NCI-H1694 treated with DMSO at 0.1 percent for 48 hours (cell line): Measurements from ENCODE around the gene RFTN1.

Experiments used
- DNase-seq: peaks from one replicate; lab custom pipeline; 2025; lab: John Stamatoyannopoulos, UW

Gene RFTN1

DNA sequence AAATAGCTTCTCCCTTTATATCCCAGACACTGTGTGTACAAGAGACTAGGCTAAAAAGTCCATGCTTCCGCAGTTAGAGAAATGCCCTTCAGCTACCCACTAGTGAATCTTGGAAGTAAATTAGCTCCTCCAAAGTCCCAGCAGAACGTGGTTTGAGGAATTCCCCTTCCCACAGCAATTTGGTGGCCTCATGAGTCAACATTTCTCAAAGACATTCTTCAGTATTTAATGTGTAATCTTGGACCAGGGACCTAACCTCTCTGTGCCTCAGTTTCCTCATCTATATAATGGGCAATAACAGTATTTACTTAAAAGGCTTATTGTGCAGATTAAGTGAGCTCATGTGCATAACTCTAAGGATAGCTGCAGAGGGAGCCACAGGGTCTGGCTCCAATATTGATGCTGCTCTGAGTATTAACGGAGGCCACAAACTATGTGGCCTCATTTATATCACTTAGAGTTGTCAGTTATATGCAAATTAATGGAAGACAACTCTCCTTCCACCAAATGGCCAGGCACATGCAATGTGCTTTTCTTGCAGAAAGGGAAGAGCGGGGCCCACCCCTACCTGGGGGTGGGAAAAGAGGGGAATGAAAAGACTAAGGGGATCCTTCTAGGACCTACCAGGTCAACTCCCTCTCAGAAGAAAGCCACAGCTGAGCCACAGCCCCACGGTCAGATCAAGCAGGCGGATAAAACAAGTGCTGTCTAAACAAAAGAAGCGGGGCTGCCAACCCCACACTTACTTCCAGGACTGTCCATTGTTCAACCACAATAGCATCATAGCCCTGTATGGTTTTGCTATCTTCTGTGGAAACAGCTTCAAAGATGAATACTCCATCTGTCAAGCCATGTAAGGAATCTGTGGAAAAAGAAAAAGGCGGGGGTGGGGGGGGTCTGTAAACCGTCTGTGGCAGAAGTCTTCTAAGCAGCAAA is 156.0 kb downstream of the RFTN1 start:
- no peak for DNase-seq

DNA sequence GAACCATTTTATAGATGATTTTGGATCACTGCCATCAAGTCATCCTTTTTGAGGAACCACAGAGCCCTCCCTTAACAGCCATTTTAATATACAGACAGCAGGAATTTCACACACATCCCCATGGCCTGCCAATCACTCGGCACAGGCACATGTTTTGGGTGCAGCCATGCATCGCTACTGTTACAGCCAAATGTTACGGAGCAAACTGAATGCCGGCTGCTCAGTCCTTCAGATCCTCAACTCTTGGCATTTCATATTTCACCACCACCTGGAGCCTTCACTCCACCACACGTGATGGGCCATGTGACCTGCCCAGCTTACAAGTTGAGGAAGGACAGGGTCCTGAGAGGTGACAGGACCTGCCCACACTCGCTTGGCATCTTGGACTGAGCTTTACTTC is 157.7 kb downstream of the RFTN1 start:
- DNase-seq = peak; percentile 4

DNA sequence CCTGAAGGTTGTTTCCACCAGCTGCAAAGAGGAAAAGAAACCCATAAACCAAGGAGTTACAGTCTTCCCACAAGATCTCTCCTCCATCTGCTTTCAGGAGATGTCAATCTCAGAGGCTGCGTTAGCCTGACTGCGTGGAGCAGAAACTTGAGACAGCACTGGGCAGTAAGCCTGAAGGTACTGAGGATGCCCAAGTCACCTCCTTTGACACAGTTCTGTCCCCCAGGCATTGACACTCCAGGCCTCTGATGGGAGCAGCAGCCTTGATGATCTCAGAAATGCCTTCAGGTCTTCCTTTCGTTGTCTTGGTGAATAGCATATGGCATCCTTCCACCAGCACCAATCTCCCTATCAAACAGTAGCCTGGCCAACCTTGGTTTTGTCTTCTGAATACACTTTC is 159.2 kb downstream of the RFTN1 start:
- DNase-seq = no peak

DNA sequence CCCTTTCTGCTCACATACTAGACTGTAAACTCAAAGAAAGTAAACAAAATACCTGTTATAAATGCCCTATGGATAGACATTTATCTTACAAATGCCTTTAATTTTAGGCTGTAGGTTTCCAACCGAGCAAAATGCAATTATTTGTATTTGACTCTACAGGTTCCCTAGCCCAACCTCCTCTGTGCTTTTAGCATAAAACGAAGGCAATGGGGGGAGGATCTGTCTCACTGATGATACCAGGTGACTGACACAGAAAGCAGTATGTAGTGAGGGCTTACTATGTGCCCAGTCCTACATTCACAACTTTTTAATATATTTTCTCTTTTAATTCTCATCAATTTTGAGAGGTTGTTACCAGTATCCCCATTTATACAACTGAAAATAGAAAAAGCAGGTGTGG is 161.1 kb downstream of the RFTN1 start:
- no peak for DNase-seq

DNA sequence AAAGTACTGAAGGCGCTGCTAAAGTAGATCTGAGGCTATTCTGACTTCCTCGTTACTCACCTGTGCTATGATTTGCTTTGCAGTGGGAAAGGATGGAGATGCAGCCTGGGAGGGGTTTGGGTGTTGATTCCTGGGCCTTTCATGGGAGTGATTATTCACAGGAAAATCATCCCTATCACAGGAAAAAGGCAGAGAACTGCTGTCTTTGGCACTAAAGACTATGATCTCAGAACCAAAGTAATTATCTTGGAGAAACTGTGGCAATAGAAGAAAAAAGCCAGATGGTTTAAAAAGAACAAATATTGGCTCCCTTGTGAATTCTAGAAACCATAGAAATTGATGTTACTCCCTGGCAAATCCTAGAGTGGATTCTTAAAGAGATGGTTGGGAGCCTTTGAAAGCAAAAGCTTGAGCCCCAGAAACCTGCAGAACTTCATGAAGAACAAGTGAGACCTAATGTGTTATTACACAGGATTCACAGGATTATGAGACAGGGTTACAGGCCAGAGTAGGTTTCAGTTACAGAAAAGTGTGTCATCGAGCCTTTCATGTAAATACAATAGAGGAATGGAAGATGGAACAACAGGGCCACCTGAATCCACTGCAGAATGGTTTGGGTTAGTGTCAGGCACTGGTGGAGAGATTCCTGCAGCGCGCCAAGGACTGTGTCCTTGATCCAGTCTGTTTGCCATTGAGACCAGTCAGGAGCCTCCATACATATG is 162.7 kb downstream of the RFTN1 start:
- no peak for DNase-seq

DNA sequence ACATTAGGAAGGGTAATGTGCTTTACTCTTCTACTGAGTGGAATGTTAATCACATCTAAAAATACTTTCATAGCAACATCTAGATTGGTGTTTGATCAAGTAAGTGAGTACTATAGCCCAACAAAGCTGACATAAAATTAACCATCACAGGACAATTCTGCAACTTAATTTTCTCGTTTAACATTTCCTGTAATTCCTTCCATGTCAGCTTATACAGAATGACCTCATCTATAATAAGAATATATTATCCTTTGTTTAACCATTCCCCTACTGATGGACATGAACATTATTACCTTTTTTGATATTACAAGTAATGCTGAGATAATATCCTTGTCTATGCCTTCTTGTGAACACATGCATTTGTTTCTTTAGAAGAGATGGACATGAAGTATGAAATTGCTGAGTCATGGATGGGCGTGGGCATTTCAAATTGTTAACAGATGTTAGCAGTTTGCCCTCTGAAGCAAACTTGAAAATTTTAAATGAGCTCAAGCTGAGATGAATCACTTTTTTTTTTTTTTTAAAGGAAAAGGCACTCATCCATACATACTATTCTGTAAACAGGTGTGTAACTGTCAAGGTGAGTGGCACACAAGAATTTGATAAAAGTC is 163.4 kb downstream of the RFTN1 start:
- no peak for DNase-seq

DNA sequence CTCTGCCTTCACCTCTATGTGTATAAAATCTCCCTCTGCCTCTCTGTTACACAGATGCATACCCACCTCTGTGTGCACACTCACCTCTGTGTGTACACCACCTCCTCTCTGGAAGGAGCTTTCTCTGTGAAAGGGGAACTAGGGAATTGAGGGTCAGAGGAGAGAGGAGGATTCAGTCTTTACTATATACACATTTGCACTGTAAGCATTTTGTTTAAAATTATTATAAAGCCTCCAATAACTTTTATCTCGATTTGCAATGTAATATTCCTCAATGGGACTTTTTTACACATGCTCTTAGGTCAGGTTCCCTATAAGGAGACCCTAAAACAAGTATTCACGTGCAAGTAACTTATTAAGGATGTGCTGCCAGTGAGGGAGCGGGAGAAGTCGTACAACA is 166.0 kb downstream of the RFTN1 start:
- DNase-seq = no peak

DNA sequence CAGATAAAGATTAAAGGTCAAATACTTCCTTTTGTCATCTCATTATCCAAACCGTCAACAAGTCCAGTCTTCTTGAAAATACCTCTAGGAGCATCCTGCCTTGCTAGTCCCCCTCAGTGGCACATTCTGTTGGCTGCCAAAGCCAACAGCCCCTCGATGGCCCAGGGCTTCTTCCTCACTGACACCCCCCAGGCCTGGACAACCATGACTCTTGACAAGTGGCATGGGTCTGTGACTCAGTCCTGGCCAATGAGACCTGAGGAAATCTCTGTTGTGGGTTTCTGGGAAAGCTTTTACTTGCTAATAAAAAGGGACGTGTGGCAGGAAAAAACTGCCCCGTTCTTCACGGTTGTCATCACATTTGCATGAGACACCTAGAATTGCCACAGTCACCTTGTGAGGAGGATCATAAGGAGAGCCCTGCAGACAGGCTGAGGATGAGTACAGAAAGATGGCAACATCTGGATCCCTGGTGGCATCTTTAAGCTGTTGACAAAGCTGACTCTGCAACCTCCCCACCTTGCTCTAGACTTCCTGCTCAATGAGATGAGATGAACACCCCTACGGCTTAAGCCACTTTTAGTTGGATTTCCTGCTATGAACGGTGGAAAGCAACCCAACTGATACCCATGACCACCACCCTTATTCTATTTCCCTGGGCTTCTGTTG is 167.0 kb downstream of the RFTN1 start:
- DNase-seq = no peak

DNA sequence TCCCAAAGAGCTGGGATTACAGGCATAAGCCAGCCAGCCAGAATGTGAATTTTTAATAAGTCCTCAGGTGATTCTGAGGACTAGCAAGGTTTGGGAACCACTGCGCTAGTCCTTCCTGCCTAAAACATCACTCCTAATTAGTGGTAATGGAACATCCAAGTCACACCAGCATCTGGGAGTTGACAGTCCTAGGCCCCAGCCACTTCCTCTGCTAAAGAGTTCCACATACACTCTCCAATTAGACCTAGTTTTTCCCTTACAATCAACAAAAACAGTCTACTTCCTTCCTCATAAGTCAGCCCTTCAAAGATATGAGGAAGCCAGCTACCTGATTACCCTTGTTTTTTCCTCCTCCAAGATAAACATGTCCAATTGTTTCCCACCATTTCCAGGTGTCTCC is 170.4 kb downstream of the RFTN1 start:
- no peak for DNase-seq

DNA sequence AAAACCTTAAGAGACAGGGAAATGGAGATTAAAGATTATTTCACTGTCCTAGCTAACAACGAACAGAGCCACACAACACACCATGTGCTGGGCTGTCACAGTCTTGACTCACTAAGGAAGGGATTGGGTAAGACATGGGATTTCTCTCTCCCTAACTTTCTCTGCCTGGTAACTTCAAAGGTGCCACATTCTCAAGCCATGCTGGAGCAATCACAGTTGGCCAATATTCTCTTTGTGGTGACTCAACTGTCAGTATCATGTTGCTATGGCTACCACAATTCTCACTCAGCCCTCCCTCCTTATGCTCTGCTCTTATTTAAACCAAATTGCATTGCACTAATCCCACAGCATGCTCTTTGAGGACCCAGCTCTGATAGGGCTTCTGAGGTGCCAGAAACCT is 174.5 kb downstream of the RFTN1 start:
- no peak for DNase-seq

DNA sequence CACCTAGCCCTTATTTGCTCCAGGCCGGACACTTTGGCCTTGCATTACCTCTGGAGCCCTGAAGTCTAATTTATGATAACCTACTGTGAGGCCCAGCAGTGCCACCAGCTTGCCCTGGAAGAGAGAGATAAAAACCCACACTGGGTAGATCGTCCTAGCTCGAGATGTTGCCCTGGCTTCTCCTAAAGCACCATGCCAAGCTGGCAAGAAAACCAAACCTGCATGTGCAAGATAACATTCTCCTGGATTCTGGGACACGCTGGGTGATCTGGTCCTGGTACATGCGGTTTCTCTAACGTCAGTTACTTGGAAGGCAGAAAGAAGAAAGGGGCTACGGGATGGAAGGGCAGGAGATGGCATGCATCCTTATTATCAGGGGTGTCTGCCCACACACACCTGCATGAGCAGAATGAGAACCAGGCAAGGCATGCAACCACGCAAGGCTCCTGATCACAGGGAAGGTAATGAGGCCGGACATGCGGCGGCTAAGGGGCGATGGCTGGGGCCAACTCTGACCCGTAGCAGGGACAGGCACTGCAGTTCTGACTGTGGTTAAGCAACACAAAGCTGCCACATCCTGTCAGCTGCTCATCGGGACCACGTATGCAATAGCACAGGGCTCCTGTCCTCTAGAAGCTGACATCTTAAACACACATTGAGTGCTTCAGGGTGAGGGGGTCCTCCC is 175.5 kb downstream of the RFTN1 start:
- DNase-seq = no peak

DNA sequence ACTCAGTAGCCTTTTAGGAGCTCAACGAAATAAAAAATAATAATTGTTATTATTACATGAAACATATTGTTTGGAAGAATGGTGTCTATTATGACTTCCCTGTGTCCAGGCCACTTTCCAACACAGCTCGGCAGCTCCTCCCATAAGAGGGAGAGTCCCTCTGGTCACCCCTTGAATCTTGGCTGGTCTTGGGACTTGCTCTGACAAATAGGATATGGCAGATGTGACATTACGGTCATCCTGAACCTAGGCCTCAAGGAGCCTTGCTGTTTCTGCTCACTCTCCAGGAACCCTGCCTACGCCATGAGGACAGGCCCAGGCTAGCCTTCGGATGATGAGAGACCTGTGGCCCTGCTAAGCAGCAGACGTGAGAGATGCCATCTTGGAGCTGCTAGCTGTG is 176.7 kb downstream of the RFTN1 start:
- DNase-seq = no peak

DNA sequence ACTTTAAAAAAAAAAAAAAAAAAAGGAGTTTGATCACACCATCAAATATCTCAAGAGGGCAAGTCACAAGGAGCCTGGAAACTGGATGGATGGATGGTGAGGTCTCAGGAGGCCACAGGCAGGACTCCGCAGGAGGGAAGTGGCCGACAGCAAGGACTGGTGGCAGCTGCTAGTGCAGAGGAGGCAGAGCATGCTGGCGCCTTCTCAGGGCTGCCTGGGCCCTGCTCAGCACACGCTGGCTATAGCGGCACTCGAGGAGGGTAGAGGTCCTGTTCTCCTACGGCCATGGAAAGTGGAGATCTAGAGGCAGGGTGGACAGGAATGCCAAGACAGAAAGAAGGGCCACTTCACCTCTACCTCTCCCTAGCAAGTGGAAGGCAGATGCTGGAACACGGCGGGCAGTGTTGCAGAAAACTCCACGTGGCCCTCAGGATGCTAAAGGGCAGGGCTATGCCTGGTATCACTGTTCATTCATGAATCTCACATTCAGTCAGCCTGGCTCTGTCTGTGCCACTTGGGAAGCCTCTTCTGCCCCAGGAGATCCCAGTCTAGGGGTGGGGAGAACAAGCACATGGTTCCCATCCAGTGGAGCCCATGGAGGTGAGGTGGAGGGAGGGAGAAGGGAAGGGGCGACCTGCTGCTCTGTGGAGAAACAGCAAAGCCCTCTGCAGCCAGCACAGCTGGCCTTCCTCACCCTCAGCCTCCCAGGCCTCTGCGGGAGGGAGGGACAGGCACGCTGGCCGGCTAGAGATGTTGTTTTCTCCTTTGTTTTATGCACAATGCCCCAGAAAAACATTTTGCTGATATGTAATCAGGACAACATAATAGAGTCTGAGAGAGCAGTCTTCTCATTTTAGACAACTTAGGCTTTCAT is 177.5 kb downstream of the RFTN1 start:
- no peak for DNase-seq

DNA sequence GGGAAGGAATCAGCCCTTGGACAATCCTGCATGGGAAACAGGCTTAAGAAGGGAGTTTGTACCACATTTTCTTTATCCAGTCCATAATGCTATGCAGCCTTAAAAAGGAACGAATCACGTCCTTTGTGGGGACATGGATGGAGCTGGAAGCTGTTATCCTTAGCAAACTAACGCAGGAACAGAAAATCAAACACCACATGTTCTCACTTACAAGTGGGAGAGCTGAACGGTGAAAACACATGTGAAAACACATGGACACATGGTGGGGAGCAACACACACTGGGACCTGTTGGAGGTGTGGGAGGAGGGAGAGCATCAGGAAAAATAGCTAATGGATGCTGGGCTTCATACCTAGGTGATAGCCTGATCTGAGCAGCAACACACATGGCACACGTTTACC is 178.2 kb downstream of the RFTN1 start:
- no peak for DNase-seq

DNA sequence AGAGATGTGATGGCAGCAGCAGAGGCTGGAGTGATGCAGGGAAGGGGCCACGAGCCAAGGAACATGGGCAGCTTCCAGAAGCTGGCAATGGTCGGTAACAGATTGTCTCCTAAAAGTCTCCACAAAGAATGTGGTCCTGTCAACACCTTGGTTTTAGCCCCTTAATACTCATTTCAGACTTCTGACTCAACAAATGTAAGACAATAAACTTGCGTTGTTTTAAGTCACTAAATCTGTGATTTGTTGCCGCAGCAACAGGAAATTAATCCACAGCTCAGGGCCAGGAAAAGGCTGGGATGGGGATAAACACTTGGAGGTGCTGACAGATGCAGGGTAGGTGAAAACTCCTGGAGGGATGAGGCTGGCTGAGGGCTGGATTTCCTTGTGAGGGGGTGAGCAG is 178.6 kb downstream of the RFTN1 start:
- DNase-seq = no peak

DNA sequence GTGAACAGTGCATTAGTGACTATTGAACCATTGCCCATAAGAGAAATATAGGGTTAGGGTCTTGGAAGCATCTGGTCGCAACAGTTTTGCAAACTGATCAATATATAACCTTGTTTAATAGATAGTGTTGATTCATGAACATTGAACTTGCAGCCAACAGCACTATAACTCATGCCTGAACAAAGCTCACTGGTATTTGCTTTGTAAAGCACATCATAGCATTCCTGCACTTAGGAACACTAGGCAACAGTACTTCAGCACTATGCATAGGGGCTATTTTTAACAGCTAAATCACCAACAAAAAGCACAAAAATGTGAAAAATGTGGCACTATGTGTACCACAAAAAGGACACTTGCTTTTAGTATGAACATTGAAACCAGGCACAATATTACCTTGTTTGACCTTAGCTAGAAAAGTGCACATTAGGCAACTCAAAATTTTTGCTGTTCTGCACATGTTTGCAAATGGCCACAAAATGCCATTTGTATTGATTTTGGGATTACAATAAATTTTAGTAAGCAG is 180.5 kb downstream of the RFTN1 start:
- no peak for DNase-seq

DNA sequence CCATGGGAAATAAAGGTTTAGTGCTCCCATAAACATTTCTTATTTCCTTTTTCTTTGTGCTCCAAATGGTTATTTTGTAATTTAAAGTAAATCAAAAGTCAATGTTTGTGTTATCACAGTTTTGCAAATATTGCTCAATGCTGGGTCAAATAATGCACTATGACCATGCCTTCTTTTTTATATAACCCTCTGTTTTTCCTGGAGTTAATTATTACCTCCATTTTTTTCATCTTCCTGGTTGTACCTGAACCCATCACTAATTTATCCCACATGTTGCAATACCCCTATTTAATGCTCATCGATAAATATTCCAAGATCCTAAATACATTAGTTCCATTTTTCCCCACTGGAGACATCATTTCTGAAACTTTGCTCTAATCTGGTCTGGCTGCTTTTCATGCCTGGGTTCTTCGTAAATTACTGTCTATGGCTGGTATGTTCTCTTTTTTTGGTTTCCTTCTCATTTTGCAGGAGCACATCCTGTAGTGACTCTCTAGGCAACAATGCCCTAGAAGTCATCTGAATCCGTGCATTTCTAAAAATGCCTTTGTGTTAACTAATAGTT is 182.1 kb downstream of the RFTN1 start:
- no peak for DNase-seq

DNA sequence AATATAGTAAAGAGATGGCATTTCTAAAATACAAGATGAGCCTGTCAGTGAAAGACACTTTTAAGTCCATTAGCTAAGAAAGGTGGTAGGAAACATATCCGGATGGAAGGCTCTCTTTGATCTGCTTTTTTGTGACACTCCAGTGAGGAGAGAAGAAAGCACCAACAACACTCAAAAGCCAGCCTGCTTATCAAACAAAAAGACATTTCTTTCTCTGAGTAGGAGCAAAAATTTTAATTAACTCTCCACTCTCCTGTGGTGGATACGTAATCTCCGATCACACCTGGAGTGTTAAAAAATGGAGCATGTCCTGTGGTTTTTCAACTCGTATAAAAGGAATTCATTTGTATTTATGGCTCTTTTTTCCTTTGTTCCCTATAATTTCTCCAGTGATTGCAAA is 183.1 kb downstream of the RFTN1 start:
- DNase-seq = no peak

DNA sequence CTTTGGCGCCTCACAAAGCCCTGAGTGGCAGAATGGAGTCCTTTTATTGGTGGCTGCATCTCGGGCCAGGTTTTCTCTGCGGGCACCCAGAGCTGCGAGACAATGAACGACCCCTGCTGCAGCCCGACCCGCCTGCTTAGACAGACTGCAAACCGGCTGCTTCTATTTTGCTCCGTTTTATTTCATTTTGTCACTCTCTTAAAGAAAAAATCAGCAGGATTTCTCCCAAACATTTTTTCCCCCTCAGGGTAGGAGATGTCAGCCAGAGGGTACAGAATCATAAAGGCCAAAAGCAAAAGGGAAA is 183.7 kb downstream of the RFTN1 start:
- DNase-seq = no peak

DNA sequence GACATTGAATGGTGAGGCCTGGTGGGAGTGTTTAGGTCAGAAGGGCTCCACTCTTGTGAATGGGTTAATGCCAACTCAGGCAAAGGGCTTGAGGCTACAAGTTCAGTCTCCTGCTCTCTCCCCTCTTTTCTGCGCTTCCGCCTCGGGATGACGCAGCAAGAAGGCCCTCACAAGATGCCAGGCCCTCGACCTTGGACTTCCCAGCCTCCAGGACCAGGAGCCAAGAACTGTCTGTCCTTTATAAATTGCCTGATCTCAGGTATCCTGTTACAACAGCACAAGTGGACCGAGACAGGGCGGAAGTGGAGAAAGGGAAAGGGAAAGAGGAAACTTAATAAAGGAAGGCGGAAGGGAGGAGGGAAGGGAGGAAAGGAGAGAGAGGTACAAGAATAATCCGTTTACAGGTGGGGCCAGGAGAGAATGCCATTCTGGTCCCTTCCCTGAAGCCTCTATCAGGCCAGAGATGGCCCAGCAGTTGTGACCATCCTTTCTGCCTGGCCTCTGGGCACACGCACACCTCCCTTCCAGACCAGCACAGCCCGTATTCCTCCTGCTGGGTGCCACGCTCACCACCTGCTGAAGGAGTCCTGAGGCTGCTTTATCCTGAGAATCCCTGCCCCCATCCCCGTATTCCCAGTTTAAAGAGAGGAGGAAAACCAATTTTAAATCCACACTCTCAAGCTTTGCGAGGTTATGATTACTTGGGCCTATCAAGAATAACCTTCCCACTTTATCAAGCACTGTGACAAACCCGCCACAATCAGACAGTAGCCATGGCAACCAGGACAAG is 184.3 kb downstream of the RFTN1 start:
- no peak for DNase-seq
